Measurements from ENCODE around the gene GABPA.
"Not testable (repeated sequence)": the region's sequence is repeated elsewhere in the genome, so short reads cannot be mapped to it uniquely, and the experiment has no call there.

The GABPA gene

DNA sequence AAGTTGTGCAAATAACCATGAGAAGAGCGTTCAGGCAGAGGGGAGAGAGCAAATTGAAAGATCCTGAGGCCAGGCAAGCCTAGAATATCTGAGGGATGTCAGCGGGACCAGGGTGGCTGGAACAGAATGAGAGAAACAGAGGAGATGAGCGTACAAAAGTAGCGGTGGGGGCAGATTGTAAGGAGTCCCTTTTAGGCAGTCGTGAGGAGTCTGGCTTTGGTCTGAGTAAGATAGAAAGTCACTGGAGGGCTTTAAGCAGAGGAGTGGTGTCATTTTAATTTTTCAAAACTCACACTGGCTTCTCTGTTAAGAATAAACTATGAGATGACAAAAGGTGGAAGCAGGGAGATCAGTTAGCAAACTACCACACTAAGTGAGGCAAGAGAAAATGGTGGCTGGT is 24.2 kb upstream of the GABPA start:
- Histone ChIP-seq H3K27ac (ENCODE audit: low read depth, low read length) (no peak overlapping the region), H3K9me3 (ENCODE audit: control insufficient read depth, insufficient read depth, low read length) (no peaks in the 10 kb centered on the region), H3K36me3 (ENCODE audit: control insufficient read depth, insufficient read depth, low read length) (no peaks in the 10 kb centered on the region), H3K4me3 (ENCODE audit: low read depth, low read length) (no peak overlapping the region), H3K4me1 (ENCODE audit: control insufficient read depth, insufficient read depth, low read length) (no peaks in the 10 kb centered on the region), H3K9ac (ENCODE audit: low read depth, low read length) (no peak overlapping the region), H3K27me3 (ENCODE audit: control insufficient read depth, insufficient read depth, low read length) (no peaks in the 10 kb centered on the region)

DNA sequence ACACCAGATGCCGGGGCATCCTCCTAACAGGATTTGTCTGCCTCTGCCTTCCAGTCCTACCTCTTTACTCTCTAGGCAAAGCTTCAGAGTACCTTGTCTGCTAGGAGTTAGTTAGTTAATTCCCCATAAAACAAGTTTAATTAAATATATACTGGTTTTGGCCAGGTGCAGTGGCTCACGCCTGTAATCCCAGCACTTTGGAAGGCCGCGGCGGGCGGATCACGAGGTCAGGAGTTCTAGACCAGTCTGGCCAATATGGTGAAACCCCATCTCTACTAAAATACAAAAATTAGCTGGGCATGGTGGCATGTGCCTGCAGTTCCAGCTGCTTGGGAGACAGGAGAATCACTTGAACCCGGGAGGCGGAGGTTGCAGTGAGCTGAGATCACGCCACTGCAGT is 20.7 kb upstream of the GABPA start:
- not testable (repeated sequence) for H3K4me3 ChIP-seq (ENCODE audit: low read depth, low read length); H3K4me1 ChIP-seq (ENCODE audit: control insufficient read depth, insufficient read depth, low read length); H3K36me3 ChIP-seq (ENCODE audit: control insufficient read depth, insufficient read depth, low read length); H3K9me3 ChIP-seq (ENCODE audit: control insufficient read depth, insufficient read depth, low read length); H3K9ac ChIP-seq (ENCODE audit: low read depth, low read length); H3K27me3 ChIP-seq (ENCODE audit: control insufficient read depth, insufficient read depth, low read length); H3K27ac ChIP-seq (ENCODE audit: low read depth, low read length)

DNA sequence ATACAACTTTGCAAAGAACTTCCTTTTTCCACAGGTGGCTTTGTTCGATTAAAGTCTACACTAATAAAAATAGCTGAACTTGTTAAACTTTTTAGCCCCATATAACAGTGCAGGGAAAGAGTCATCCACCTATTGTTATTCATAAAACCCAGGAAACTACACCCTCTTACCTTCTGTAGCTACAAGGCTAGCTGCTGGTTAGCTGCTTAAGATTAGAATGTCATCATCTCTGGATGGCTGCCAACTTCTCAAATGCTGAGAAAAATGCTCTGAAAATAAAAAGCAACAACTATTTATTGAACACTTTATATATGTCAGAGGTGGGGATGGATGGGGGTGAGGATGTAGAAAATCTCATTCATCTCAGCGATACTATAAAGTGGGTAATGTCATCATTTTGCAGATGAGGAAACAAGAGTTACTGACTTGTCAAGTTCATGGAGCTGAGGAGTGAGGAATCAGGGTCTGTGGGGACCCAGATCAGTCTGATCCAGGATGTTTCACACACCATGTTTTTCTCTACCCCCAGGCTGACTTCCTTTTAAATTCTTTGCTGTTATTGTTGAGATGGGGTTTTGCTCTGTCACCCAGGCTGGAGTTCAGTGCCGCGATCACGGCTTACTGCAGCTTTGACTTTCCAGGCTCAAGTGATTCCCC is 17.2 kb upstream of the GABPA start:
- no peak overlapping the region for H3K4me3 ChIP-seq (ENCODE audit: low read depth, low read length)
- H3K4me1 ChIP-seq (ENCODE audit: control insufficient read depth, insufficient read depth, low read length), result peaks cover 10% of the 10 kb centered on the region
- H3K9ac ChIP-seq (ENCODE audit: low read depth, low read length), result 0 out of 2 replicates have a peak overlapping the region, but pooled peaks have one; percentile 32
- H3K27me3 ChIP-seq (ENCODE audit: control insufficient read depth, insufficient read depth, low read length), result no peaks in the 10 kb centered on the region
- no peaks in the 10 kb centered on the region for H3K9me3 ChIP-seq (ENCODE audit: control insufficient read depth, insufficient read depth, low read length)
- no peak overlapping the region for H3K27ac ChIP-seq (ENCODE audit: low read depth, low read length)
- H3K36me3 ChIP-seq (ENCODE audit: control insufficient read depth, insufficient read depth, low read length), result peaks cover 14% of the 10 kb centered on the region; the same call in 1 of the 2 replicates

GRCh38 chr21:25721987-25722386 is 12.8 kb upstream of the GABPA start:
- Histone ChIP-seq H3K9me3 (ENCODE audit: control insufficient read depth, insufficient read depth, low read length) (no peaks in the 10 kb centered on the region), H3K27me3 (ENCODE audit: control insufficient read depth, insufficient read depth, low read length) (no peaks in the 10 kb centered on the region), H3K4me3 (ENCODE audit: low read depth, low read length) (no peak overlapping the region), H3K36me3 (ENCODE audit: control insufficient read depth, insufficient read depth, low read length) (peaks cover 54% of the 10 kb centered on the region), H3K9ac (ENCODE audit: low read depth, low read length) (no peak overlapping the region), H3K4me1 (ENCODE audit: control insufficient read depth, insufficient read depth, low read length) (peaks cover 9% of the 10 kb centered on the region), H3K27ac (ENCODE audit: low read depth, low read length) (no peak overlapping the region)

DNA sequence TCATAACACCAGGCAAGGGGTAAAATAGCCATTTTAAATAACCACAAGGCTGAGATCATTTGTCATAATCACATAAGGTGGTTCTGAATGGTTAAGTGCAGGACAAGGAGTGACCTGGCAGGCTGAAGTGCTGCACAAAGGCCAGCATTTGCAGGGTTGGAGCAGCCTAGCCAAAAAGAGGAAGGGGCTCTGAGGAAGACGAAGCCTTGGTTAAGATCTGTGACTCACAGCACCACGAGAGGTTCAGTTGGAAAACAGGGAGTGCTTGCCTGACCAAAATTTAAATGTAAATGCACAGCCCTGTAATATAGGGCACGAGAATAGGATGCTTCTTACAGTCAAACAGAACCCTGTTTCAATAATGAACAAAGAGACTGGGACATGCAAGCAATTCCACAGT is 12.1 kb upstream of the GABPA start:
- H3K27me3 ChIP-seq (ENCODE audit: control insufficient read depth, insufficient read depth, low read length), result no peaks in the 10 kb centered on the region
- H3K27ac ChIP-seq (ENCODE audit: low read depth, low read length), result no peak overlapping the region
- H3K4me3 ChIP-seq (ENCODE audit: low read depth, low read length), result no peak overlapping the region
- peaks cover 3% of the 10 kb centered on the region for H3K4me1 ChIP-seq (ENCODE audit: control insufficient read depth, insufficient read depth, low read length)
- H3K9ac ChIP-seq (ENCODE audit: low read depth, low read length), result no peak overlapping the region
- H3K9me3 ChIP-seq (ENCODE audit: control insufficient read depth, insufficient read depth, low read length), result no peaks in the 10 kb centered on the region
- H3K36me3 ChIP-seq (ENCODE audit: control insufficient read depth, insufficient read depth, low read length), result peaks cover 61% of the 10 kb centered on the region

DNA sequence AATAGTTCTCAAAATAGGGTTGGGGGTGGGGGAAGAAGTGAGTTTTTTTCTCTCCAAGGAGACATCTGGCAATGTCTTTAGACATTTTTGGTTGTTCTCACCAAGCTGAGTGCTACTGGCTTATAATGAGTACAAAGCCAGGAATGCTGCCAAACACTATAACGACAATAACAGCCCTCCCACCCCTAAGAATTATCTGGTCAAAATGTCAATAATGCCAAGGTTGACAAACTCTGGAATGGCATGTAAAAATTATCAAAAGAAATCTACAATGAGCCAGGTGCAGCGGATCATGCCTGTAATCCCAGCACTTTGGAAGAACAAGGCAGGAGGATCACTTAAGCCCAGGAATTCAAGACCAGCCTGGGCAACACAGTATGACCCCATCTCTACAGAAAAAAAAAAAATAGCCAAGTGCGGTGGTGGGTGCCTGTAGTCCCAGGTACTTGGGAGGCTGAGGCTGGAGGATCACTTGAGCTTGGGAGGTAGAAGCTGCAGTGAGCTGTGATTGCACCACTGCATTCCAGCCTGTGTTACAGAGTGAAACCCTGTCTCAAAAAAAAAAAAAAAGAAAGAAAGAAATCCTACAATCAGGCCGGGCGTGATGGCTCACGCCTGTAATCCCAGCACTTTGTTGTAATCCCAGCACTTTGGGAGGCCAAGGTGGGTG is 2.5 kb upstream of the GABPA start:
- no peaks in the 10 kb centered on the region for H3K9me3 ChIP-seq (ENCODE audit: control insufficient read depth, insufficient read depth, low read length)
- H3K4me3 ChIP-seq (ENCODE audit: low read depth, low read length), result no peak overlapping the region
- H3K9ac ChIP-seq (ENCODE audit: low read depth, low read length), result no peak overlapping the region
- H3K27me3 ChIP-seq (ENCODE audit: control insufficient read depth, insufficient read depth, low read length), result no peaks in the 10 kb centered on the region
- H3K4me1 ChIP-seq (ENCODE audit: control insufficient read depth, insufficient read depth, low read length), result peaks cover 16% of the 10 kb centered on the region
- H3K36me3 ChIP-seq (ENCODE audit: control insufficient read depth, insufficient read depth, low read length), result peaks cover 30% of the 10 kb centered on the region
- H3K27ac ChIP-seq (ENCODE audit: low read depth, low read length), result peak overlapping the region; percentile 18

DNA sequence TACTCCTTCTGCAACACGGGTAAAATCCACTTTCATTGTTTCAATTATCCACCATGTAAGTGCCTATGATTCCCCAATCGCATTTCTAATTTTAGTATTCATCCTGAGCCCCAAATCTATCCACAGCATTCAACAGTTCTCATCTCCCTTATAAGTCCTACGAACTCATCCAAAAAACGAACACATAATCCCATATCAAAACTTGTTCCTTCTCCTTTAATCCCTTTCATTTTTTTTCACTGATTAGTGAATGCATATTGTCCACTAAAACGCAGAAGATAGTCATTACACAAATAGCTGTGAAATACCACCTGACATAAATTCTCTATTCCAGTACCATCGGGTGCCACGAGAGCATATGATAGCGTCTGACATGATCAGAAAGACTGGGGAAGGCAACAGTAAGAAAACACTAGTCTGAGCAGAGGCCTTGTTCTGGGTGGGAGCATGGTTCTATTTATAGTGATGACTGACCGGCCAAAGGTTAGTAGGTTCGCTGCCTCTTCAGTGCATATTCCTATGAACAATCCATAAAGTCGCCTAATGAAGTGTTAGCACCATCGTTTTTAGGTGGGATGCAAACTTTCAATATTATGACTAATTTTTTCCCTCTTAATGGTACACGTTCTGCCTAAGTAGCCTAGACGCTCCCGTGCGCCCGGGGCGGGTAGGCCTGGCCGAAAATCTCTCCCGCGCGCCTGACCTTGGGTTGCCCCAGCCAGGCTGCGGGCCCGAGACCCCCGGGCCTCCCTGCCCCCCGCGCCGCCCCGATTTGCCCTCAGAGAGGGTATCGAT is 716 bp upstream of the GABPA start:
- peak overlapping the region; percentile 99 for H3K27ac ChIP-seq (ENCODE audit: low read depth, low read length)
- peak overlapping the region; percentile 78 for H3K9ac ChIP-seq (ENCODE audit: low read depth, low read length)
- H3K9me3 ChIP-seq (ENCODE audit: control insufficient read depth, insufficient read depth, low read length), result no peaks in the 10 kb centered on the region

GRCh38 chr21:25734654-25734903 is 193 bp upstream of the GABPA start:
- Histone ChIP-seq H3K4me1 (ENCODE audit: control insufficient read depth, insufficient read depth, low read length) (peaks cover 16% of the 10 kb centered on the region), H3K27me3 (ENCODE audit: control insufficient read depth, insufficient read depth, low read length) (no peaks in the 10 kb centered on the region), H3K9me3 (ENCODE audit: control insufficient read depth, insufficient read depth, low read length) (no peaks in the 10 kb centered on the region), H3K27ac (ENCODE audit: low read depth, low read length) (peak overlapping the region; percentile 99), H3K4me3 (ENCODE audit: low read depth, low read length) (peak overlapping the region; percentile 97), H3K36me3 (ENCODE audit: control insufficient read depth, insufficient read depth, low read length) (peaks cover 7% of the 10 kb centered on the region), H3K9ac (ENCODE audit: low read depth, low read length) (peak overlapping the region; percentile 78)

More for the DNA sequence above, 716 bp upstream of the GABPA start:
- peaks cover 12% of the 10 kb centered on the region for H3K36me3 ChIP-seq (ENCODE audit: control insufficient read depth, insufficient read depth, low read length)
- peaks cover 16% of the 10 kb centered on the region for H3K4me1 ChIP-seq (ENCODE audit: control insufficient read depth, insufficient read depth, low read length)
- H3K4me3 ChIP-seq (ENCODE audit: low read depth, low read length), result peak overlapping the region; percentile 97
- H3K27me3 ChIP-seq (ENCODE audit: control insufficient read depth, insufficient read depth, low read length), result no peaks in the 10 kb centered on the region

GRCh38 chr21:25735646-25736597 is 1.1 kb downstream of the GABPA start:
- H3K4me3 ChIP-seq (ENCODE audit: low read depth, low read length), result peak overlapping the region; percentile 97
- H3K27ac ChIP-seq (ENCODE audit: low read depth, low read length), result peak overlapping the region; percentile 99
- peak overlapping the region; percentile 100 for H3K9ac ChIP-seq (ENCODE audit: low read depth, low read length)
- no peaks in the 10 kb centered on the region for H3K27me3 ChIP-seq (ENCODE audit: control insufficient read depth, insufficient read depth, low read length)
- no peaks in the 10 kb centered on the region for H3K9me3 ChIP-seq (ENCODE audit: control insufficient read depth, insufficient read depth, low read length)
- no peaks in the 10 kb centered on the region for H3K36me3 ChIP-seq (ENCODE audit: control insufficient read depth, insufficient read depth, low read length)
- peaks cover 16% of the 10 kb centered on the region for H3K4me1 ChIP-seq (ENCODE audit: control insufficient read depth, insufficient read depth, low read length)

DNA sequence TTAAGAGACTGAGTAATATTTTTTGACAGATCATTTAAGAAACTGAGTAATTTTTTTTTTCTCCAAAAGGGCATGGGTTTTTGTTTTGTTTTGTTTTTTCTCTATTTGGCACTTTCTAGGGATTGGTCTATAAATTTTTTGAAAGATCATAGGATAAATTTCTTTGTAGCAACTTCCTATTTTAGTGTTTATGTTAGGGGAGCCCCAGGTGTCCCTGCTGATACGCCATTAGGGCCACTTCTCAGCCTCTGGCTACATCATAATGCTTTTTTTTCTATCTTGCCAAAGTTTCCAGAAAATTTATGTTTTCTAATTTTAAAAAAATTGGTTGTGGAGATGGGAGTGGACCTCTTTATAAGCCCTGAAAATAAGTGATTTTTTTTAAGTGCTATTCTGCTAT is 2.6 kb downstream of the GABPA start:
- no peaks in the 10 kb centered on the region for H3K9me3 ChIP-seq (ENCODE audit: control insufficient read depth, insufficient read depth, low read length)
- H3K4me3 ChIP-seq (ENCODE audit: low read depth, low read length), result no peak overlapping the region
- no peak overlapping the region for H3K9ac ChIP-seq (ENCODE audit: low read depth, low read length)
- no peaks in the 10 kb centered on the region for H3K27me3 ChIP-seq (ENCODE audit: control insufficient read depth, insufficient read depth, low read length)
- no peak overlapping the region for H3K27ac ChIP-seq (ENCODE audit: low read depth, low read length)
- peaks cover 10% of the 10 kb centered on the region; the same call in 1 of the 2 replicates for H3K36me3 ChIP-seq (ENCODE audit: control insufficient read depth, insufficient read depth, low read length)
- H3K4me1 ChIP-seq (ENCODE audit: control insufficient read depth, insufficient read depth, low read length), result peaks cover 16% of the 10 kb centered on the region

All from HUES48 (cell line).